Measurements from ENCODE around the gene DSCAM.

GRCh38 chr21:40631211-40631610, 215.7 kb downstream of the DSCAM start:
- TF ChIP-seq RELA (CRISPR knock-in tag; IDR thresholded peaks at IDR 0.05; ENCODE audit: borderline replicate concordance) = no peak
- TF ChIP-seq AFF4 (CRISPR knock-in tag; IDR thresholded peaks at IDR 0.05; ENCODE audit: borderline replicate concordance) = no peak
- no peak for TF ChIP-seq SOX15 (CRISPR knock-in tag; IDR thresholded peaks at IDR 0.05)
- no peak for TF ChIP-seq SP1 (CRISPR knock-in tag; conservative IDR thresholded peaks at IDR 0.05)
- TF ChIP-seq, protein P1, sequence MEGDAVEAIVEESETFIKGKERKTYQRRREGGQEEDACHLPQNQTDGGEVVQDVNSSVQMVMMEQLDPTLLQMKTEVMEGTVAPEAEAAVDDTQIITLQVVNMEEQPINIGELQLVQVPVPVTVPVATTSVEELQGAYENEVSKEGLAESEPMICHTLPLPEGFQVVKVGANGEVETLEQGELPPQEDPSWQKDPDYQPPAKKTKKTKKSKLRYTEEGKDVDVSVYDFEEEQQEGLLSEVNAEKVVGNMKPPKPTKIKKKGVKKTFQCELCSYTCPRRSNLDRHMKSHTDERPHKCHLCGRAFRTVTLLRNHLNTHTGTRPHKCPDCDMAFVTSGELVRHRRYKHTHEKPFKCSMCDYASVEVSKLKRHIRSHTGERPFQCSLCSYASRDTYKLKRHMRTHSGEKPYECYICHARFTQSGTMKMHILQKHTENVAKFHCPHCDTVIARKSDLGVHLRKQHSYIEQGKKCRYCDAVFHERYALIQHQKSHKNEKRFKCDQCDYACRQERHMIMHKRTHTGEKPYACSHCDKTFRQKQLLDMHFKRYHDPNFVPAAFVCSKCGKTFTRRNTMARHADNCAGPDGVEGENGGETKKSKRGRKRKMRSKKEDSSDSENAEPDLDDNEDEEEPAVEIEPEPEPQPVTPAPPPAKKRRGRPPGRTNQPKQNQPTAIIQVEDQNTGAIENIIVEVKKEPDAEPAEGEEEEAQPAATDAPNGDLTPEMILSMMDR (IDR thresholded peaks at IDR 0.05) = no peak
- no peak for TF ChIP-seq ZNF416 (CRISPR knock-in tag; IDR thresholded peaks at IDR 0.05)
- TF ChIP-seq NR2C2 (CRISPR knock-in tag; IDR thresholded peaks at IDR 0.05) = no peak
- no peak for TF ChIP-seq NFYB (CRISPR knock-in tag; conservative IDR thresholded peaks at IDR 0.05; ENCODE audit: low read depth)
- no peak for TF ChIP-seq ELF4 (CRISPR knock-in tag; IDR thresholded peaks at IDR 0.05; ENCODE audit: low read depth)
- no peak for TF ChIP-seq ZNF263 (CRISPR knock-in tag; IDR thresholded peaks at IDR 0.05; ENCODE audit: low read depth)
- no peak for TF ChIP-seq ZNF425 (CRISPR knock-in tag; conservative IDR thresholded peaks at IDR 0.05)
- no peak for TF ChIP-seq CBFB (CRISPR knock-in tag; IDR thresholded peaks at IDR 0.05; ENCODE audit: low read depth)
- TF ChIP-seq, protein P2, sequence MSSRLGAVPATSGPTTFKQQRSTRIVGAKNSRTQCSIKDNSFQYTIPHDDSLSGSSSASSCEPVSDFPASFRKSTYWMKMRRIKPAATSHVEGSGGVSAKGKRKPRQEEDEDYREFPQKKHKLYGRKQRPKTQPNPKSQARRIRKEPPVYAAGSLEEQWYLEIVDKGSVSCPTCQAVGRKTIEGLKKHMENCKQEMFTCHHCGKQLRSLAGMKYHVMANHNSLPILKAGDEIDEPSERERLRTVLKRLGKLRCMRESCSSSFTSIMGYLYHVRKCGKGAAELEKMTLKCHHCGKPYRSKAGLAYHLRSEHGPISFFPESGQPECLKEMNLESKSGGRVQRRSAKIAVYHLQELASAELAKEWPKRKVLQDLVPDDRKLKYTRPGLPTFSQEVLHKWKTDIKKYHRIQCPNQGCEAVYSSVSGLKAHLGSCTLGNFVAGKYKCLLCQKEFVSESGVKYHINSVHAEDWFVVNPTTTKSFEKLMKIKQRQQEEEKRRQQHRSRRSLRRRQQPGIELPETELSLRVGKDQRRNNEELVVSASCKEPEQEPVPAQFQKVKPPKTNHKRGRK (CRISPR knock-in tag; IDR thresholded peaks at IDR 0.05; ENCODE audit: borderline replicate concordance) = no peak
